ENCODE results near the gene PRPH. TPM values are rescaled to one million over a fixed set of nuclear protein-coding genes. Genes with fewer than 3 reads are reported as not detected.
A peak's percentile ranks its signal among the peaks of the same experiment; 100 is the strongest.

The PRPH gene
- total RNA-seq, 1 donor from 2014 or later, result 3.7 TPM

DNA sequence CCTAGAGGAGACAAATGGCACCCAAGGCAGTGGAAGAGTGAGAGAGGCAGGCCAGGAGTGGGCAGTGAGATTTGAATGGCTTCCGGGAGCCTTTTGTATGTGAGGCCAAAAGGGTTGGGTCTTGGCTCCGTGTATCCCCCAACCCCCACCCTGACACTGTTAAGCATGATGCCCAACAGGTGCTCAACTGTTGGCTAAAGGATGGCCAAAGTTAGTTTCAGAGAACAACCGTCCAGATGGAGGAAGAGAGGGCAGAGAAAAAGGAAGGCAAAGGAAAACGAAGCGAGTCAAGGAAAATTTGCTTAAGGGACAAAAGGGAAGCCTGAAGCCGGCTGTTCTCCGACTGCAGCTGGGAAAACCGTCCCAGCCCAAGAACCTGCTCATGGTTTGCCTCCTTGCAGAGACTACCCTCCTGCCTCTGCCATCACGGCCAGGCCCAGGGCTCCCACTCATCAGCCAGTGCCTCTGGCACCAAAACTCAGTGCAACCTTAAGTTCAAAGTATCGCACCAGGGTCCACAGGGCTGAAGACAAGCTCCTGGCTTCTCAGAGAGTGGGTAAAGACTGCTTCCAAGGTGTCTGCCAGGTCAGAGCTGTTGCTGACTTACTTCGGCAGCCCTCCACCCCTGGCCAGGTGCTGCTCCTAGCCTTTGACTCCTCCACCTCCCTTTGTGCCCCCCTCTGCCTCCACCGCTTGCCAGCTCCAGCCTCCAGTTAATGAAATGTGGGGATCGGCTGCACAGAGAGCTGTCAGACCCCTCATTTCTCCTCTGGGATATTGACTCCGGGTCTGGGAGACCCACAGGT lies 46.2 kb downstream of the PRPH start:
- ATAC-seq, result no peak
- intact Hi-C loops (cut with DNase I), result no loop called here
- DNase-seq (ENCODE audit: low spot score), result no peak

DNA sequence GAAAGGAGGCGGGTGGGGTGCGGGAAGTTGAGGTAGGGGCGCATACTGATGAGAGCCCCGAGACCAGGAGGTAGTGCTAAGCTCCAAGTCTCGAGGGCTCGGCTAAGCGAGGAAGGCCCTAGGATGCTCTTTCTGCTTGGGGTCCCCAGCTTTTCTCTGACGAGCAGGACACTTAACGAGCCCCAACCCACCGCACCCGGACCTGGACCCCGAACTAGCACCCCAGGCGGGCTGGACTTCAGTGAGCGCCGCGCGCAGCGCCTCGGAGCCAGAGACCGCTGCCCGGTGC lies 46.8 kb downstream of the PRPH start:
- intact Hi-C loops (cut with DNase I), result no loop called here
- no peak for ATAC-seq
- DNase-seq (ENCODE audit: low spot score), result no peak

DNA sequence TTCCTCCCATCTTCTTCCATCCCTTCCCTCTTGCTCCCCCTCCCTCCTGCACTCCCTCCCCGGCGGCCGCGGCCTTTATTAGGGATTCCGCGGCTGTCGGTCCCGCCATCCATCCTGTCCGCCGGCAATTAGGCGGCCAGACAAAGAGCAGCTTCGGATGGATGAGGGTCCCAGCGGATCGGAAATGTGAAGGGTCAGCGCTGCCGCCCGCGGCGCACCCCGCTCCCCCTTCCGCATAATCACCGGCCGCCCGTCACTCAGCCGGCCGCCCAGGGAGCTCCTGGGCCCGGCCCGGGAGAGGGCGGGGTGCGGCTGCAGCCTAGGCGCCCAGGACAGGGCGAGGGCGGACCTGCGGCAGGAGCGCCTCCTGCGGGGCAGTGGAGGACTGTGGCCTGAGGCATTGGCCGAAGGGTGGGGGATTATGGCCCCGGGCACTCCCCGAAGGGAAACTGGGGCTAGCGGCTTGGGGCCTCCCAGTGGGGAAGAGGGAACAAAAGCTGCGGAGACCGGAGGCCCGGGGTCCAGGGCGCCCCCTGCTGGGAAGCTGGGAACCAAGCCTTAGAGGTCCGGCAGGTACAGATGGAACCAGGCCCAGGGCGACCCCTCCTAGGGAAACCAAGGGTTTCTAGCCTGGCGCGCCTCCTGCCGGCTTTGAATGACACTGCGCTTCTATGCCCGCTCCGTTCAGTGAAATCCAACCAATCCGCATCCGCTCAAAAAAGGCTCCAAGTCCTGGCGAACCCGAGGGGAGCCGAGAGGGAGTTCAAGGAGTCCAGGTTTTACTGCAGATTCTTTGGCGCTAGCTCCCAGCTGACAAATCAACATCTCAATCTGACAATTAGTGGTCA lies 47.3 kb downstream of the PRPH start:
- DNase-seq (ENCODE audit: low spot score), result peak; percentile 85
- peak; percentile 61 for ATAC-seq
- intact Hi-C loops (cut with DNase I), result no loop called here

DNA sequence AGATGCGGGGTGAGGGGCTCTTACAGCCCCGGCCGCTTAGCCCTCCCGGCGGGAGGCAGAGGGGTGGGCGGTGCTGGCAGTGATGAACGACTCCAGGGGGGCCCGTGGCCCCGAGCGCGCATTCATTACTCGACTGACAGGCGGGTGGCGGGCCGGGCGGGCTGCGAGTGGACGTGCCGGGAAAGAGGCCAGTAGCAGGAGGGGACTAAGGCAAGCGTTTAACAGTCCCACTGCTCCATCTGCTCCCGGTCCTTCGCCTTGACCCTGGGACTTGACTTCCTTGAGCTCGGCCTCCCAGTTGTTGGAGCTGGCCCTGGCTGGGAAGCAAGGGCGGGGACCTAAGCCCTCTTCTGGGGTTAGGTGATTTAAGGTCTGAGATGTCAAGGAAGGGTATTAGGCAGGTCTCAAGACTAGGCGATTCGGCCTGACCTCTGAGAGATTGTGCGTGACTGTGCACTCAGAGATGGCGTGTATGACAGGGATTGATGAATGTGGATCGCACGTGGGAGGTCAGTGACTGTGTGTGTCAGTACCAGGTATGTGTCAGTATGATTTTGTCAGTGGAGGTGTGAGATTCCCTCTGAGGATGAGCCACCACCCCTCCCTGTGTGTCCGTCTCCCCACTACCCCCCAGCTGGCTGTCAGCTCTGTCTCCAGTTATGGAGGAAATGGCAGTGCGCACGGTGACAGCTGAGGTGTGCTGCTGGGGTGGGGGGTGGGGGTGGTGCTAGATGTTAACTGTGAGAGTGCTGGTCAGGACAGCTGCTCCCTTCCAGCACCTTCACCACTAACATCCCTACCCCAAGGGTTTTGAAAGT lies 48.2 kb downstream of the PRPH start:
- ATAC-seq (peak; percentile 12), DNase-seq (ENCODE audit: low spot score) (no peak)
- intact Hi-C loops (cut with DNase I), result no loop called here

DNA sequence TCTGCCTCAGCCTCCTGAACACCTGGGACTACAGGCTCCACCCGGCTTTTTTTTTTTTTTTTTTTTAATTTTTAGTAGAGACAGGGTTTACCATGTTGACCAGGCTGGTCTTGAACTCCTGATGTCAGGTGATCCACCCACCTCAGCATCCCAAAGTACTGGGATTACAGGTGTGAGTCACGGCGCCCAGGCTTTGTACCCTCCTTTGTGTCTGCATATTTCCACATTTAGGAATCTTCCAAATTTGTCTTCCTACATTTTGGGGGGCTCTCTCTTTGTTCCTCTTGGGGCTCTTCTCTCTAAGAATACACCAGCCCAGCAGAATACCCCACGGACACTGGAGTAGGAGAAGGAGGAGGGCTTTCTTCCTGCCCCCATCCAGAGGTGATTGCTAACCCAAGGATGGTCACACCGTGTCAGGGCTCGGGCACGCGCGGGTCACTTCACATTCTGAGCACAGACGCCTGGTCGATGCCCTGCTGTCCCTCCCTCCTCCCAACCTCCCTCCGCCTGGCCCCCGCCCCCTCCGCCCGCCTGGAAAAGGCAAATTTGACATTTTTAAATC lies 49.6 kb downstream of the PRPH start:
- intact Hi-C loops (cut with DNase I), result no loop called here
- DNase-seq (ENCODE audit: low spot score) (no peak), ATAC-seq (no peak)

DNA sequence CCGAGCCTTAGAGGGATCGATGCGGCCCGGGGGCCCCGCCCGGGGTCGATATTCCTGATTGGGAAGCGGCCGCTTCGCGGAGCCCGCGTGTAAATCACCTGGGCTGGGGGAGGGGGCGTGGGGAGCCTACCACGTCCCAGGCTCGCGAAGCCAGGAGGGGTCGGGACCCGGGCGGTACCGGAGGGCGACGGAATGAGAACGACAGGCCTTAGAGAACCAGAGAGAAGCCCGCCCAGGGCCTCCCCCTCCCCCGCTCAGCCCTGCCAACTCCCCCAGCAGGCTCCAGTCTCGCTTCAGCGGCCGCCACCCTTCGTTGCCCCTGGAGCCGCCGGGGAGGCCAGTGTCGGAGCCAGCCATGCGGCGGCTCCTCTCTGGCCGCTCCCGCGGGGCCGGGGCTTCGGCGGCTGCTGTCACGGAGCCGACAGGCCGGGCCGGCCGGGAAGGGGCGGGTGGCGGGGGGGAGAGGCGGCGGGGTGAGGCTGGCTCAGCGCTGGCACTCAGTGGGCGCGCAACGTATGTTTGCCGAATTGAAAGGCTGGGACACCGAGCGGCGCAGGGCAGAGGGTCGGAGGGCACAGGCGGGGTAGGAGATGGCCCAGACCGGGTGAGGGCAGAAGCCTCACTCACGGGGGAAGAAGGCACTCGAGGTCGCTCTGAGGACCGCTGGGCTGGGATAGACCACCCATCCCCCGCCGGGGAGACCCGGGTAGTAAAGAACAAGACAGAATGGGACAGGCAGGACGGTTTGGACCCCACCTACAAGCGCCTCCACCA lies 50.3 kb downstream of the PRPH start:
- DNase-seq (ENCODE audit: low spot score) (no peak), ATAC-seq (no peak)
- intact Hi-C loops (cut with DNase I), result no loop called here

DNA sequence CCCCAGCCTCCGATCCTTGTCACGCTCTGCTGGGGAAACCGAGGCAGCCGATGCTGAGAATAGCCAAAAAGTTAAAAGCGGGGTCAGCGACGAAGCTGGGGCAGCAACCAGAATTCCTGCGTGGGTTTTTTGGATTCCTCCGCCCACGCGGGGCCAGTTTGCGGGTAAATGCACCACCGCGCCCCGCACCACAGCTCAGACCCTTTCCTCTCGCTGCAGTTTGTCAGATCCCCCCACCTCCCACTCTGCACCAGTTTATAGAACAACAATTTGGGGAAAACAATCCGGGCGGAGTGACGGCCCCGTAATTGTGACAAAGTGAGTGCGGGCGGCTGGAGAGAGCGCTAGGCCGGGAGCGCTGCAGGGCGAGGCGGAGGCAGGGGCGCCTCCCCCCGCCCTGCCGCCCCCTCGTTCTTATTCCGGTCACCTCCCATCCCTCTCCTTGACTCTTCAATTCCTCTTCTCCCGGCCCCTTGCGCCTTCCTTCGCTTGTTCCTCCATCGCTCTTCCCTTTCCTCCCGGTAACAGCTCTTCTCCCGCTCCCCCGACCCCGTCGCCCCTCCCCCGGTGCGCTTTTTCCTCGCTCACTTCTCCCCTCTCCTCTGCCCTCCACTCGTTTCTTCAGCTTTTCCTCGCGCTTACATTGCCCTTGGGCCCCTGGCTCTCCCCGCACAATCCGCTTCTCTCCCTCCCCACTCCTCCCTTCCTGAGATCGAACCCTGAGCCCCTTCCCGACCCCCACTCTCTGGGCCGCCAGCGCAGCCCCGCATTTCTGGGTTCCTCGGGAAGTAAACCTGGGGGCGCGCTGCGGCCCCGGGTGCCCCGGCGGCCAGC lies 51.1 kb downstream of the PRPH start:
- DNase-seq (ENCODE audit: low spot score), result no peak
- intact Hi-C loops (cut with DNase I), result no loop called here
- ATAC-seq, result no peak

DNA sequence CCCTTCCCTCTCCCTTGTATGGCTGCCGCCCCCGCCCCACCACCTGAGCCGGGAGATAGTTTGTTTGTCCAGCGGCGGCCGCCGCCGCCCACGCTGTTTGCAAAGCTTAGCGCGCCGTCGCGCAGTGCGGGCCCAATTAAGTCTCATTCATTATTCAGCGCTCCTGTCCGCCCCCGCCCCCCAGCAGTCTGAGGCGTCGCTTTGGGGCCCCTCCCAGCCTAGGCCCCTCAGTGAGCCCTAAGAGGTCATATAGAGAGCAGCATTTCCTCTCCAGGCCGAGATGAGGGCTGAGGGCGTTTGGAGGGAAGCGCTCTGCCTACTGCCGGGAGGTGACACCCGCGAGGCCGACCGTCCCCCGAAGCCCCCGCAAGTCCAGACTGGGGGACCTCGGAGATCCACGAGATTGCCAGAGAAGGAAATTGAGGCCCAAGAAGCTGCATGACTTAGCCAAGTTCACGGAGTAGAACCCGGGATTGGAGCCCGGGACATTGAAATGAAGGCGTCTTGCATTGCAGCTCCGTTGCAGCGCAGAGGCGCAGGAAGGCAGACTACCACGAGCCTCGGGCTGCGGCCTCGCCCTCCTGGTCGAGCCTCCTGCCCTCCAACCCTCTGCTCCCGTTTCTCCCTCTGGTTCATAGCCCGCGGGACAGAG lies 51.8 kb downstream of the PRPH start, which contains the start of gene DNAJC22:
DNAJC22 (plus strand) TSS at position 230 of the 652 bp plus-strand sequence. CDS start 1,985 bp downstream, outside the sequence.
- intact Hi-C loops (cut with DNase I), result no loop called here
- ATAC-seq, result no peak
- no peak for DNase-seq (ENCODE audit: low spot score)

DNA sequence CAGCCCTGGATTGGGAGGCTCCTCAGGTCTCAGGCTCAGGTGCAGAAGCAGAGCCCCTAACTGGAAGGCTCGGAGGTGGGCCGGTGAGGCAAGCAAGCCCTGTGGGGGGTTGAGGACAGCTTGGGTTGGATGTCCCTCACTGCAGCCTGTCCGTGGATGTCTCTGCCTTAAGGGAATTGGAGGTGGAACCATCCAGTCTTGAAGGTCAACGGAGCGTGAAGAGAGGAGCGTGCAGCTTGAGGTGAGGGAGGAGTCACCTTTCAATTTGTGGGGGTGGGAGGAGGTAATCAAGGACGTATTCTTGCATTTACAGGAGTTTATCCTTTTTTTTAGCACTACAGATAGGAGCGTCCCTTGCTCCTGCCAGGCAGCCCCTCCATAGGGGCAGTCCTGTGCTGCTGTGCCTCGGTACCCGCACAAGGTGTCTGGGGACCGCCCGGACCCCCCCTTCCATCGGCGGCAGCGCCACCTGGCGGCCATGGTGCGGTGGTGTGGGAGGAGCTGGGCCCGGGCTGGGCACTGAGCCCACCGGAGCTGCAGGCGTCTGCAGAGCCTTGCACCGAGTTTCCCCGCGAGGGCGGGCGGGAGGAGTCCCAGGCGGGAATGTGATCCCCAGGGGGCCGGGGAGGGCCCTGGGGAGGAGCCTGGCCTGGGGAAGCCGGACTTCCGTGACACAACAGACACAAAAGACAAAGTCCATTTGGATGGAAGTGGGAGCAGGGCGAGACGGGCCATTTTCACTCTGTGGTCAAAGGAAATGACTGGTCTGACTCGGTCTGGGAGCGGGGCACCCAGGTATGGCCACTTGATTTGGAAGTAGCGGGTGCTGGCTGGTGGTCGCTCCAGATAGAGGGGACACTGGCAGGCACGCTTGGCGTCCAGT lies 52.6 kb downstream of the PRPH start:
- peak; percentile 82 for ATAC-seq
- no peak for DNase-seq (ENCODE audit: low spot score)
- intact Hi-C loops (cut with DNase I), result no loop called here

Other genes starting within 250 kb of the PRPH start
- gene KMT2D, start 234.4 kb upstream of the PRPH start, total RNA-seq, result 123 TPM
- gene RHEBL1, start 225.2 kb upstream of the PRPH start, total RNA-seq, result 2.7 TPM
- gene DHH, start 200.3 kb upstream of the PRPH start, total RNA-seq, result 54.5 TPM
- gene LMBR1L, start 184.3 kb upstream of the PRPH start, total RNA-seq, result 99.1 TPM
- gene TUBA1B, start 163.8 kb upstream of the PRPH start, total RNA-seq, result 680 TPM
- gene TUBA1A, start 106.1 kb upstream of the PRPH start, total RNA-seq, result 346 TPM
- 59.8 TPM for gene TUBA1C, start 30.1 kb upstream of the PRPH start, total RNA-seq
- gene TROAP, start 28.1 kb downstream of the PRPH start, total RNA-seq, result 0.58 TPM
- not detected for gene C1QL4, start 42.0 kb downstream of the PRPH start, total RNA-seq
- not detected for gene DNAJC22, start 51.7 kb downstream of the PRPH start, total RNA-seq
- 14.8 TPM for gene SPATS2, start 72.3 kb downstream of the PRPH start, total RNA-seq
- gene KCNH3, start 243.9 kb downstream of the PRPH start, total RNA-seq, result 0.27 TPM

All from sciatic nerve (tissue), 2 donors.